HTR-8/SVneo (cell line): ENCODE measurements around the gene AMPH.

ENCODE experiments used
- DNase-seq: peaks from one replicate; pipeline ENCODE4 v3.0.0; 2011; ENCODE audit warnings: low spot score, mixed read lengths; ENCODE audit not compliant: insufficient read length
- FAIRE-seq: peaks from 2 replicates; lab custom pipeline; 2011; peaks lifted over from hg19 to GRCh38; lab: Jason Lieb, UNC

Gene AMPH

DNA sequence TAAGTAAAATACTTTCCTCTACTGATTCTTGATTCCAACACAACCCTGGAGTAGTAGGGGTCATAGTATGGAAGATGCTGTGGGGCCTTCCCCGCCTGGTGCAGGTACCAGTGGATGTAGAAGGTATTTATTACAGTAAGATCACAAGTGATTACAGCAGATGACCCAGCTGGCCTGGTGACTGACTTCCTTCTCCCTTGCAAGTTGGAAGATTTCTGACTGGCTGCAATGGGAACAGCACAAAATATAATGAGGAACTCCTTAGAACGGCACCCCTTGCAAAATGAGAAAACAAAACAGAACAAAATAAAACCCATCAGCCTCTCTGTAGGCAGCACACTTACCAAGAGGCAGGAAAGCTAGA, 296.1 kb downstream of the AMPH start:
- FAIRE-seq (no peak), DNase-seq (no peak)

DNA sequence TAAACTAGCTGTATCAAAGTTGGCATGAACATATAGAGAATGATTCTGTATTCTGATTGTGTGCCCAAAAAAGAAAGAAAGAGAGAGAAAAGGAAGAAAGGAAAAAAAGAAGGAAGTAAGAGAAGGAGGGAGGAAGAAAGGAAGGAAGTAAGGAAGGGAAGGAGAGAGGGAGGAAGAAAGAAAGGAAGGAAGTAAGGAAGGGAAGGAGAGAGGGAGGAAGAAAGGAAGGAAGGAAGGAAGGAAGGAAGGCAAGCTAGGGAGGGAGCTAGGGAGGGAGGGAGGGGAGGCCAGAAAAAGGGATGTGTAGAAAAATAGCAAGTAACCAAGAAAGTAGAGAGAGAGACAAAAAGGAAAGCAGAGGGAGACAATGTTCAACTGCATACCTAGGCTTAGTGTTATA, 297.0 kb downstream of the AMPH start:
- no peak for DNase-seq
- no peak for FAIRE-seq
